Stomach (tissue), 4 donors: ENCODE measurements around the gene RUFY4.

Source experiments
- EP300 ChIP-seq: sonication (generic); formaldehyde crosslinking; IDR thresholded peaks from one replicate; pipeline ENCODE4 v1.6.1; 2017; ENCODE audit warnings: antibody characterized with exemption
- POLR2A ChIP-seq, 4 donors: fragments of 450-650 bp; IDR thresholded peaks; one replicate each; pipeline ENCODE4 v1.6.1; 2016; ENCODE audit warnings: antibody characterized with exemption in 4 of 4, control low read depth in 2 of 4, mild to moderate bottlenecking in 1 of 4, moderate library complexity in 1 of 4
- POLR2AphosphoS5 ChIP-seq, 3 donors: sonication (generic); formaldehyde crosslinking; IDR thresholded peaks; one replicate each; pipeline ENCODE4 v1.6.1; 2016; ENCODE audit warnings: antibody characterized with exemption in 3 of 3
- TF ChIP-seq, protein P1 (sequence below), 7 experiments: fragments of 450-650 bp in 4 of 7; fragments of 200-600 bp in 3 of 7; sonication (generic) in 3 of 7; IDR thresholded peaks; one replicate each; pipeline ENCODE4 v1.5.1; 2016 to 2019; ENCODE audit warnings: antibody characterized with exemption in 7 of 7, control low read depth in 2 of 7, mild to moderate bottlenecking in 1 of 7

DNA sequence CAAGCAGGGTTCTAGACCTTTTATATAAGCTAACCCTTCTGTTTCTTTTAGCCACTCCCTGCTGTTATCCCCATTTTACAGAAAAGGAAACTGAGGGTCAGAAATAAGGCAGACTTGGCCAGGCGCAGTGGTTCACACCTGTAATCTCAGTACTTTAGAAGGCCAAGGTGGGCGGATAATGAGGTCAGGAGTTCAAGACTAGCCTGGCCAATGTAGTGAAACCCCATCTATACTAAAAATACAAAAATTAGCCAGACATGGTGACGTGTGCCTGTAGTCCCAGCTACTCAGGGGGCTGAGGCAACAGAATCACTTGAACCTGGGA is 14.3 kb downstream of the RUFY4 start:
- TF ChIP-seq, protein P1, sequence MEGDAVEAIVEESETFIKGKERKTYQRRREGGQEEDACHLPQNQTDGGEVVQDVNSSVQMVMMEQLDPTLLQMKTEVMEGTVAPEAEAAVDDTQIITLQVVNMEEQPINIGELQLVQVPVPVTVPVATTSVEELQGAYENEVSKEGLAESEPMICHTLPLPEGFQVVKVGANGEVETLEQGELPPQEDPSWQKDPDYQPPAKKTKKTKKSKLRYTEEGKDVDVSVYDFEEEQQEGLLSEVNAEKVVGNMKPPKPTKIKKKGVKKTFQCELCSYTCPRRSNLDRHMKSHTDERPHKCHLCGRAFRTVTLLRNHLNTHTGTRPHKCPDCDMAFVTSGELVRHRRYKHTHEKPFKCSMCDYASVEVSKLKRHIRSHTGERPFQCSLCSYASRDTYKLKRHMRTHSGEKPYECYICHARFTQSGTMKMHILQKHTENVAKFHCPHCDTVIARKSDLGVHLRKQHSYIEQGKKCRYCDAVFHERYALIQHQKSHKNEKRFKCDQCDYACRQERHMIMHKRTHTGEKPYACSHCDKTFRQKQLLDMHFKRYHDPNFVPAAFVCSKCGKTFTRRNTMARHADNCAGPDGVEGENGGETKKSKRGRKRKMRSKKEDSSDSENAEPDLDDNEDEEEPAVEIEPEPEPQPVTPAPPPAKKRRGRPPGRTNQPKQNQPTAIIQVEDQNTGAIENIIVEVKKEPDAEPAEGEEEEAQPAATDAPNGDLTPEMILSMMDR (IDR thresholded peaks at IDR 0.05), result no peak
- TF ChIP-seq POLR2A (IDR thresholded peaks at IDR 0.05) (no peak), EP300 (no peak), POLR2AphosphoS5 (IDR thresholded peaks at IDR 0.05) (no peak)
